C4-2B (cell line): Measurements from ENCODE around the gene GATC.
"Not testable (repeated sequence)": the region's sequence is repeated elsewhere in the genome, so short reads cannot be mapped to it uniquely, and the experiment has no call there.

Source experiments
- H3K27ac ChIP-seq: fragments of 450-650 bp; 2 replicates; pipeline ENCODE4 v1.5.1; 2017
- CTCF ChIP-seq: fragments of 450-650 bp; conservative IDR thresholded peaks from 2 replicates; pipeline ENCODE4 v1.5.1; 2017; ENCODE audit warnings: mild to moderate bottlenecking
- ZFX ChIP-seq: fragments of 450-650 bp; IDR thresholded peaks from 2 replicates; pipeline ENCODE4 v1.6.1; 2017

Gene GATC

GRCh38 chr12:120437735-120438494 is 8.3 kb upstream of the GATC start, which contains the start of gene COX6A1:
Gene COX6A1 (plus strand): TSS chr12:120438113. CDS start chr12:120438127, 14 bp downstream.
- TF ChIP-seq CTCF = no peak; the same call in 1 of the 2 replicates
- TF ChIP-seq ZFX = peak; percentile 69; the same call in 1 of the 2 replicates
- H3K27ac ChIP-seq = peak within 1 kb of the TSS; percentile 92

DNA sequence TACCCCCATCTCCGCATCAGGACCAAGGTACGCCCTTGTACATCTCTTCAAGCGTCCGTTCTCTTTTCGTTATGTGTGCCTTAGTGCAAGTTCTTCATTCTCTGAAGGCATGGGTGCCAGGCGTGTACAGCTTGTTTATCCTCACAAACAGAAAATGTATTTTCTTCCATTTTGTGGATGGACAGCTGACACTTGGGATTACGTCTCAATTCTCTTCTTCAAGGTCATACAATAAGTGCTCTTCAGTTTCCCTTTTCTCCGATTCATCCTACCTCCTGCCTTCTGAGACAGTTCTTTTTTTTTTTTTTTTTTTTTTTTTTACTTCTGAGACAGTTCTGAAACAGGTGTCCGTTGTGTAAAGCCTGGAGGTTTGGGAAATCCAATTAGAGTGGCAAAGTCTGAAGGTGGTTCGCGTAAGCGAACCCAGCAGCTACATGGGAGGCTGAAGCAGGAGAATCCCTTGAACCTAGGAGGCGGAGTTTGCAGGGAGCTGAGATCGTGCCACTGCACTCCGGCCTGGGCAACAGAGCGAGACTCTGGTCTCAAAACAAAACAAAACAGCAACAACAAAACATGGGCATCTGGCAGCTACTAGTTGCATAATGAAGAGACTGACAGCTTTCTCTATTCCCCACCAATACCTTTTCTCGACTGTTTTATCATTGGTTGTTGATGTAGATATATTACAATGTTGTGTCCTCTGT is 7.6 kb upstream of the GATC start:
- H3K27ac ChIP-seq = peak overlapping the region; percentile 92
- TF ChIP-seq ZFX = no peak
- no peak for TF ChIP-seq CTCF

- TF ChIP-seq ZFX (no peak), CTCF (peak; percentile 77)
- H3K27ac ChIP-seq = no peak overlapping the region
Measured at GRCh38 chr12:120439646-120440247, 6.5 kb upstream of the GATC start.

DNA sequence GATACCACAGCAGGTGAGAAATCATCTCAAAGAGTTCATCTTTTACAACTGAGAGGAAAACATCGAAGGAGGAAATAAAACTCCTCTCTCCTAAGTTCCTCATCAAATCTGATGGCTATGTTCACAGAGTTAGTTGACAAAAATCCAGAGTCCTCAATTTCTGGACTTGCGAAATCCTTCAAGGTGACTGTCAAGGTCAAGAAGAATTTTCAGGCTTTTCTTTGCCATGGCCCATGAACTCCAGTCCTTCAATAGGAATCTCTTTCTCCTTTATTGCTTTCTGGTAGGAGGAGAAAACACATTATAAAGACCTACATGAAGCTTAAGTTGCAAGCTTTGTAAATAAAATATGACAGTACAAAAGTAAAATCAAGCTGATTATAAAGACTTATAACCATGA is 1.6 kb upstream of the GATC start:
- no peak overlapping the region; the same call in 1 of the 2 replicates for H3K27ac ChIP-seq
- no peak for TF ChIP-seq CTCF
- TF ChIP-seq ZFX = no peak

- peak overlapping the region; percentile 79 for H3K27ac ChIP-seq
Measured at GRCh38 chr12:120446844-120447178, 567 bp downstream of the GATC start.

- no peak overlapping the region for H3K27ac ChIP-seq
- no peak for TF ChIP-seq CTCF
- TF ChIP-seq ZFX = no peak
Measured at GRCh38 chr12:120447992-120448391, 1.7 kb downstream of the GATC start.

DNA sequence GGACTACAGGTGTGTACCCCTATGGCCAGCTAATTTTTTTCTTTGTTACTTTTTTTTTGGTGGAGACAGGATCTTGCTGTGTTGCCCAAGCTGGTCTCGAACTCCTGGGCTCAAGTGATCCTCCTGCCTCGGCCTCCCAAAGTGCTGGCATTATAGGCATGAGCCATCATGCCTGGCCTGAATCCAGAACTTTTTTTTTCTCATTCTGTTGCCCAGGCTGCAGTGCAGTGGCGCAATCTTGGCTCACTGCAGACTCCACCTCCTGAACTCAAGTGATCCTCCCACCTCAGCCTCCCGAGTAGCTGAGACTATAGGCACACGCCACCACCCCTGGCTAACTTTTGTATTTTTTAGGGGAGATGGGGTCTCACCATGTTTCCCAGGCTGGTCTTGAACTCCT is 6.3 kb downstream of the GATC start:
- not testable (repeated sequence) for H3K27ac ChIP-seq

GRCh38 chr12:120453060-120453750 is 7.0 kb downstream of the GATC start:
- H3K27ac ChIP-seq = no peak overlapping the region
- TF ChIP-seq CTCF (no peak), ZFX (no peak)
